ENCODE data around the gene CSTPP1. TPM values are rescaled to one million over a fixed set of nuclear protein-coding genes. Genes with fewer than 3 reads are reported as not detected.

Gene CSTPP1
- total RNA-seq, 1 donor from 2014 or later, result 36.9 TPM

GRCh38 chr11:46907606-46908005 is 29.0 kb upstream of the CSTPP1 start:
- H3K27ac Mint-ChIP-seq (ENCODE audit: unreplicated experiment), result peak overlapping the region; percentile 86
- no peaks in the 10 kb centered on the region for H3K27me3 Mint-ChIP-seq (ENCODE audit: unreplicated experiment)
- H3K4me3 Mint-ChIP-seq (ENCODE audit: unreplicated experiment), result no peak overlapping the region

GRCh38 chr11:46912526-46913150 is 23.9 kb upstream of the CSTPP1 start:
- Mint-ChIP-seq H3K4me3 (ENCODE audit: unreplicated experiment) (peak overlapping the region; percentile 61), H3K27ac (ENCODE audit: unreplicated experiment) (peak overlapping the region; percentile 55), H3K4me1 (ENCODE audit: unreplicated experiment) (peaks cover 49% of the 10 kb centered on the region), H3K9me3 (ENCODE audit: unreplicated experiment) (no peaks in the 10 kb centered on the region), H3K36me3 (ENCODE audit: unreplicated experiment) (peaks cover 3% of the 10 kb centered on the region), H3K27me3 (ENCODE audit: unreplicated experiment) (no peaks in the 10 kb centered on the region)
- TF ChIP-seq CTCF (IDR thresholded peaks at IDR 0.05), result no peak
- no peak for DNase-seq (ENCODE audit: extremely low spot score, unreplicated experiment)

More at GRCh38 chr11:46907606-46908005, 29.0 kb upstream of the CSTPP1 start:
- no peak for DNase-seq (ENCODE audit: extremely low spot score, unreplicated experiment)
- no peak for TF ChIP-seq CTCF (IDR thresholded peaks at IDR 0.05)
- peaks cover under 1% of the 10 kb centered on the region for H3K36me3 Mint-ChIP-seq (ENCODE audit: unreplicated experiment)
- peaks cover 56% of the 10 kb centered on the region for H3K4me1 Mint-ChIP-seq (ENCODE audit: unreplicated experiment)
- no peaks in the 10 kb centered on the region for H3K9me3 Mint-ChIP-seq (ENCODE audit: unreplicated experiment)

GRCh38 chr11:46913484-46913883 is 23.1 kb upstream of the CSTPP1 start:
- no peak for DNase-seq (ENCODE audit: extremely low spot score, unreplicated experiment)
- no peaks in the 10 kb centered on the region for H3K27me3 Mint-ChIP-seq (ENCODE audit: unreplicated experiment)
- H3K9me3 Mint-ChIP-seq (ENCODE audit: unreplicated experiment), result no peaks in the 10 kb centered on the region
- peaks cover 50% of the 10 kb centered on the region for H3K4me1 Mint-ChIP-seq (ENCODE audit: unreplicated experiment)
- TF ChIP-seq CTCF (IDR thresholded peaks at IDR 0.05), result no peak
- no peak overlapping the region for H3K27ac Mint-ChIP-seq (ENCODE audit: unreplicated experiment)
- H3K36me3 Mint-ChIP-seq (ENCODE audit: unreplicated experiment), result peaks cover 3% of the 10 kb centered on the region
- no peak overlapping the region for H3K4me3 Mint-ChIP-seq (ENCODE audit: unreplicated experiment)

GRCh38 chr11:46914363-46914762 is 22.2 kb upstream of the CSTPP1 start:
- no peaks in the 10 kb centered on the region for H3K9me3 Mint-ChIP-seq (ENCODE audit: unreplicated experiment)
- H3K4me3 Mint-ChIP-seq (ENCODE audit: unreplicated experiment), result peak overlapping the region; percentile 48
- peaks cover 58% of the 10 kb centered on the region for H3K4me1 Mint-ChIP-seq (ENCODE audit: unreplicated experiment)
- peaks cover 3% of the 10 kb centered on the region for H3K36me3 Mint-ChIP-seq (ENCODE audit: unreplicated experiment)
- H3K27ac Mint-ChIP-seq (ENCODE audit: unreplicated experiment), result peak overlapping the region; percentile 46
- no peaks in the 10 kb centered on the region for H3K27me3 Mint-ChIP-seq (ENCODE audit: unreplicated experiment)
- no peak for DNase-seq (ENCODE audit: extremely low spot score, unreplicated experiment)
- no peak for TF ChIP-seq CTCF (IDR thresholded peaks at IDR 0.05)

GRCh38 chr11:46914910-46915309 is 21.7 kb upstream of the CSTPP1 start:
- Mint-ChIP-seq H3K27me3 (ENCODE audit: unreplicated experiment) (no peaks in the 10 kb centered on the region), H3K36me3 (ENCODE audit: unreplicated experiment) (peaks cover 3% of the 10 kb centered on the region), H3K4me3 (ENCODE audit: unreplicated experiment) (no peak overlapping the region), H3K27ac (ENCODE audit: unreplicated experiment) (no peak overlapping the region), H3K9me3 (ENCODE audit: unreplicated experiment) (no peaks in the 10 kb centered on the region), H3K4me1 (ENCODE audit: unreplicated experiment) (peaks cover 62% of the 10 kb centered on the region)
- DNase-seq (ENCODE audit: extremely low spot score, unreplicated experiment), result no peak
- TF ChIP-seq CTCF (IDR thresholded peaks at IDR 0.05), result no peak
